Upper lobe of left lung (tissue), 6 donors: ENCODE data around the gene GCC1. TPM values are rescaled to one million over a fixed set of nuclear protein-coding genes. Genes with fewer than 3 reads are reported as not detected.

Experiments
- ATAC-seq, 2 donors: fragments of 200-7000 bp; cut with Tn5 transposase; one replicate each; pipeline ENCODE4 v1.9.1; 2022; ENCODE audit warnings: mild to moderate bottlenecking in 2 of 2, moderate library complexity in 2 of 2; ENCODE audit not compliant: low FRiP score in 2 of 2
- DNase-seq, 2 donors: peaks; one replicate each; pipeline ENCODE4 v3.0.0-alpha.2; 2019 to 2020
- H3K27ac ChIP-seq, 4 donors: fragments of 200-600 bp; sonication (generic); one replicate each; pipeline ENCODE4 v1.5.1; 2016 to 2019
- H3K27me3 ChIP-seq, 4 donors: fragments of 200-600 bp; sonication (generic); one replicate each; pipeline ENCODE4 v1.5.1; 2017 to 2019
- H3K36me3 ChIP-seq, 4 donors: fragments of 200-600 bp; sonication (generic); one replicate each; pipeline ENCODE4 v1.5.1; 2016 to 2019
- H3K4me1 ChIP-seq, 4 donors: fragments of 200-600 bp; sonication (generic); one replicate each; pipeline ENCODE4 v1.5.1; 2018 to 2019
- H3K4me3 ChIP-seq, 4 donors: fragments of 200-600 bp; sonication (generic); one replicate each; pipeline ENCODE4 v1.5.1; 2017 to 2019; ENCODE audit warnings: mild to moderate bottlenecking in 2 of 4, moderate library complexity in 1 of 4
- H3K9me3 ChIP-seq, 4 donors: fragments of 200-600 bp; sonication (generic); one replicate each; pipeline ENCODE4 v1.5.1; 2018 to 2019
- CTCF ChIP-seq, 6 experiments: fragments of 450-650 bp in 4 of 6; fragments of 200-600 bp in 2 of 6; sonication (generic) in 2 of 6; IDR thresholded peaks; one replicate each; pipeline ENCODE4 v1.5.1; 2016 to 2019; ENCODE audit warnings: antibody characterized with exemption in 6 of 6
- EP300 ChIP-seq, 4 donors: sonication (generic); formaldehyde crosslinking; IDR thresholded peaks; one replicate each; pipeline ENCODE4 v1.5.1; 2017; ENCODE audit warnings: antibody characterized with exemption in 4 of 4, control low read depth in 2 of 4
- POLR2A ChIP-seq, 4 donors: fragments of 450-650 bp; IDR thresholded peaks; one replicate each; pipeline ENCODE4 v1.5.1; 2016 to 2017; ENCODE audit warnings: antibody characterized with exemption in 4 of 4, mild to moderate bottlenecking in 2 of 4
- POLR2AphosphoS5 ChIP-seq, 2 donors: sonication (generic); formaldehyde crosslinking; IDR thresholded peaks; one replicate each; pipeline ENCODE4 v1.5.1; 2017; ENCODE audit warnings: antibody characterized with exemption in 2 of 2
- WGBS, 2 donors: methylation state at CpG; one replicate each; pipeline ENCODE4 v1.1.5; 2017 to 2018; 5-methylcytosine and 5-hydroxymethylcytosine counted together
- total RNA-seq, 6 donors: library from RNA; depleted of rRNA in 4 of 6; stranded (reverse); fragments of >200 nt in 4 of 6; gene quantifications; one replicate each; pipeline versions ENCODE4 v1.1.0 to v1.2.1, GENCODE V29; 2016 to 2021
- donor health status: DM: no; HTN: no; CAD: no; lungs with moderate emphysema.
- donor health status: DM: no; HTN: yes; CAD: no; lungs with severe emphysema.

Gene GCC1, protein sequence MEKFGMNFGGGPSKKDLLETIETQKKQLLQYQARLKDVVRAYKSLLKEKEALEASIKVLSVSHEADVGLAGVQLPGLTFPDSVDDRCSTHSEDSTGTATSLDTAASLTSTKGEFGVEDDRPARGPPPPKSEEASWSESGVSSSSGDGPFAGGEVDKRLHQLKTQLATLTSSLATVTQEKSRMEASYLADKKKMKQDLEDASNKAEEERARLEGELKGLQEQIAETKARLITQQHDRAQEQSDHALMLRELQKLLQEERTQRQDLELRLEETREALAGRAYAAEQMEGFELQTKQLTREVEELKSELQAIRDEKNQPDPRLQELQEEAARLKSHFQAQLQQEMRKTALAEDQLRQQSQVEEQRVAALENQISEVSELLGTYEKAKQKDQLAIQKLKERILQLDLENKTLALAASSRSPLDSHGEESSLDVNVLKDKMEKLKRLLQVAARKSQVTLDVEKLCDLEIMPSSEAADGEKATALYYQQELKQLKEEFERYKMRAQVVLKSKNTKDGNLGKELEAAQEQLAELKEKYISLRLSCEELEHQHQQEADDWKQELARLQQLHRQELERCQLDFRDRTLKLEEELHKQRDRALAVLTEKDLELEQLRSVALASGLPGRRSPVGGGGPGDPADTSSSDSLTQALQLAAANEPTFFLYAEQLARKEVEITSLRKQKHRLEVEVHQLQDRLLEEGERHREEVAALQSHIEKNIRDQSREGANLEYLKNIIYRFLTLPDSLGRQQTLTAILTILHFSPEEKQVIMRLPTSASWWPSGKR
- 10 to 100 TPM; 12.6 to 19.5 (median 17.4) TPM for total RNA-seq

- Histone ChIP-seq H3K27ac (peak within 1 kb of the TSS; percentile 85 to 93 (median 92)), H3K27me3 (no peaks in the 10 kb centered on the region), H3K9me3 (no peaks in the 10 kb centered on the region), H3K4me1 (peaks cover 46 to 75% (median 51%) of the 10 kb centered on the region in 4 donors), H3K4me3 (peak within 1 kb of the TSS; percentile 63 to 92 (median 86)), H3K36me3 (peaks cover 6 to 30% (median 22%) of the 10 kb centered on the region in 4 donors)
- peak; percentile 94 to 95 for ATAC-seq
- peak; percentile 94 to 95 for TF ChIP-seq POLR2AphosphoS5 (IDR thresholded peaks at IDR 0.05)
- no peak for TF ChIP-seq EP300 (IDR thresholded peaks at IDR 0.05)
- TF ChIP-seq POLR2A (IDR thresholded peaks at IDR 0.05): peak in 3 of 4 donors; percentile 81 to 94 (median 93)
- no peak for TF ChIP-seq CTCF (IDR thresholded peaks at IDR 0.05)
- WGBS, 2 donors: 4 to 7% methylated on average over 33 to 66 of the region's 78 CpGs
- peak; percentile 94 to 99 for DNase-seq
Measured at GRCh38 chr7:127585044-127585953, at the start of gene GCC1. GCC1 (minus strand) TSS chr7:127585596; CDS start chr7:127585182, 414 bp downstream.

DNA sequence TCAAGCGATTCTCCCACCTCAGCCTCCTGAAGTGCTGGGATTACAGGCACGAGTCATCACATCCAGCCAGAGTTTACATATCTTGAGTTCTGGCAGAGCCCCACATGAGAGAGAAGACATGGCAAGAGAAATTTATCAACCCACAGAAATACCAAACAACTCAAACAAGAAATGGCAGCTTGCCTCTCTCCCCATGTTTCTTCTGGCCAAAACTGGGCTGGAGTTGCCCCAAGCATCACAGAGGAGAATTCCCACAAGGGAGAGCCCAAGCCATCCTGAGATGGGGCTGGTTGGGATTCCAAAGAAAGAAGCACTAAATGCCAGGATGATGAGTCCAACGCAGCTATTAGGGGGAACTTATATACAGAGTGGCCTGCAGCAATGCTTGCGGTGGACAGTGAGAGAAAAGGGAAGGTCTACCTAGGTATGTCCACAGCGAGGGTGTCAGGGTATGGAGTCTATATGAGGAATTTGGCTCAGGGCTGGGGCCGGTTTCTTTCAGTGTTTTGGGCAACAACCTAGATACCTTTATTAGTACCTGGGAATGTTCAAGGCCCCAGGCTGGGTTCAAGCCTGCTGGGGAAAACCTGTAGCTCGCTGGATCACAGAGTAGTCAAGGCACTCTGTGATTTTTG is 47.0 kb upstream of the GCC1 start:
- H3K36me3 ChIP-seq: no peaks in the 10 kb centered on the region
- no peak overlapping the region for H3K27ac ChIP-seq
- H3K27me3 ChIP-seq: no peaks in the 10 kb centered on the region
- whole genome bisulfite sequencing, 2 donors: 67 to 91% methylated on average over 7 of the region's 7 CpGs
- H3K4me3 ChIP-seq: no peak overlapping the region
- peaks cover 0 to 3% (median 0%) of the 10 kb centered on the region in 4 donors for H3K4me1 ChIP-seq
- ATAC-seq (no peak), DNase-seq (no peak)
- no peak for TF ChIP-seq POLR2A (IDR thresholded peaks at IDR 0.05)
- TF ChIP-seq POLR2AphosphoS5 (IDR thresholded peaks at IDR 0.05): no peak
- no peak for TF ChIP-seq EP300 (IDR thresholded peaks at IDR 0.05)
- no peak for TF ChIP-seq CTCF (IDR thresholded peaks at IDR 0.05)
- no peaks in the 10 kb centered on the region for H3K9me3 ChIP-seq

- Histone ChIP-seq H3K9me3 (no peaks in the 10 kb centered on the region), H3K4me1 (peaks cover 0 to 3% (median 0%) of the 10 kb centered on the region in 4 donors), H3K4me3 (no peak overlapping the region), H3K27ac (no peak overlapping the region), H3K36me3 (no peaks in the 10 kb centered on the region), H3K27me3 (no peaks in the 10 kb centered on the region)
- DNase-seq: peak in 1 of 2 donors; percentile 41
- TF ChIP-seq CTCF (IDR thresholded peaks at IDR 0.05) (peak in 2 of 6 experiments; percentile 20 to 34), POLR2AphosphoS5 (IDR thresholded peaks at IDR 0.05) (no peak)
- 13 to 22% methylated on average over 4 to 5 of the region's 5 CpGs for WGBS, 2 donors
- peak in 1 of 2 donors; percentile 48 for ATAC-seq
Measured at GRCh38 chr7:127629268-127629854, 44.0 kb upstream of the GCC1 start.

GRCh38 chr7:127628445-127628844 is 43.0 kb upstream of the GCC1 start:
- no peak for TF ChIP-seq POLR2AphosphoS5 (IDR thresholded peaks at IDR 0.05)
- no peak for TF ChIP-seq POLR2A (IDR thresholded peaks at IDR 0.05)
- no peak for TF ChIP-seq CTCF (IDR thresholded peaks at IDR 0.05)
- no peak for TF ChIP-seq EP300 (IDR thresholded peaks at IDR 0.05)
- Histone ChIP-seq H3K27me3 (no peaks in the 10 kb centered on the region), H3K4me3 (no peak overlapping the region), H3K27ac (no peak overlapping the region), H3K9me3 (no peaks in the 10 kb centered on the region), H3K36me3 (no peaks in the 10 kb centered on the region), H3K4me1 (peaks cover 0 to 3% (median 0%) of the 10 kb centered on the region in 4 donors)
- ATAC-seq: no peak
- 70 to 74% methylated on average over 3 of the region's 3 CpGs for WGBS, 2 donors
- no peak for DNase-seq
